Fibroblast of skin of abdomen (primary cell): ENCODE data around the gene UNC50.
"Not testable (repeated sequence)": the region's sequence is repeated elsewhere in the genome, so short reads cannot be mapped to it uniquely, and the experiment has no call there.

Source experiments
- DNase-seq: peaks from one replicate; pipeline ENCODE4 v3.0.0-alpha.2; 2013

UNC50 gene

GRCh38 chr2:98577313-98577712, 31.1 kb upstream of the UNC50 start:
- no peak for DNase-seq

- no peak for DNase-seq
Measured at GRCh38 chr2:98578231-98578630, 30.2 kb upstream of the UNC50 start.

- DNase-seq = no peak
Measured at GRCh38 chr2:98579926-98580325, 28.5 kb upstream of the UNC50 start.

DNA sequence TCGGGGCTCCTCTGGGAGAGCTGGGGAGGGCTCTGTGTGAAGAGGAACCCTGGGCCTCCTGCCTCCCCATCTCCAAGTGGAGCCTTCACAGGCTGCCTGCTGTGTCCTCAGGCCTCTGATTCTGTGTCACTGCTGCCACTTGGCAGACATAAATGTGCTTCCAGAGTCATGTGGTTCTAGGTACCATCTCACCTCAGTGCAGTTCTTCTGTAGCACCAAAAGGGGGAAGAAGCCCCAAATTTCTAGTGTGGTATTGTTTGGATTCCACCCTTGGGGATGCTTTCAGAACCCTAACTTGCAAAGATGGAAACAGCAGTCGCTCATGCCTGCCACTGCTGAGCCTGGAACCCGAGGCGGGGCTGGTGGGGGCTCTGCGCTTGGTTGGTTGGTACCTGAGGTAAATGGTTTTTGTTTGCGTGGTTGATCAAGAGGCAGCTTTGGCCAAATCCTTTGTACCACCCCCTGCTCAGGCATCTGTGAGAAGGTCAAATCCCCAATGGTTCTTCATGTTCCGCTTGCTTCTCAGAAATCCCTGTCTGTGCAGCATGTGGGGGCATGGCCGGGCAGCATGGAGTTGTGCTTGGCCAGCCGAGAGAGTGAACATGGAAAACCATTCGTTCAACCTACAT, 27.6 kb upstream of the UNC50 start:
- DNase-seq = no peak

GRCh38 chr2:98582523-98582922, 25.9 kb upstream of the UNC50 start:
- no peak for DNase-seq

GRCh38 chr2:98583276-98583675, 25.1 kb upstream of the UNC50 start:
- DNase-seq = no peak

- DNase-seq = no peak
Measured at GRCh38 chr2:98583816-98584618, 24.4 kb upstream of the UNC50 start.

- DNase-seq = no peak
Measured at GRCh38 chr2:98585386-98585785, 23.0 kb upstream of the UNC50 start.

GRCh38 chr2:98586551-98587140, 21.7 kb upstream of the UNC50 start:
- no peak for DNase-seq

DNA sequence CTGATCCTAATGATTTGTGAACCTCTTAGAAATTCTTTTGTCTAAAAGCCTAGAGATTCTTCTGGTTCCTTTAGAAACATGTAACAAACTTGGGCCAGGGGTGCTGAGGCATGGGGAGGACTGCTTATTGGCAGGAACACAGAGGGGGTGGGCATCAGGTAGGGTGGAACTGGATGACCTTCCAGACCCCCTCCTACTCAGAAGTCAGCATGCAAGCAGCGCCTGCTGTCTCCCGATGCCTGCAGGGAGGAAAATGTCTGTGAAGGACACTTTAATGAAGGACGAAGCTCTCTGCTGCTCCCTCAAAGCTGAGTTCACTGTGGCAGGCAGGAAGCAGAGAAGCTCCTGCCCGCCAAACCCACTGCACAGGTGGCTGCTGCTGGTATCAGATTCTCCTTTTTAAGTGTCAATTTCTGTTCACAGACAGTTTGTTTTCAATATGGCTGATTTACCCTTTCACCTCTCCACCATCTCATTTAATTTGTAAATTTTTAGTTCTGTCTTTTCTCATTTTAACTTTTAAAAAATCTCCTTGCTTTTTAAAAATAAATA, 19.4 kb upstream of the UNC50 start:
- DNase-seq = no peak

- DNase-seq = no peak
Measured at GRCh38 chr2:98589489-98589888, 18.9 kb upstream of the UNC50 start.

- no peak for DNase-seq
Measured at GRCh38 chr2:98592565-98592964, 15.8 kb upstream of the UNC50 start.

DNA sequence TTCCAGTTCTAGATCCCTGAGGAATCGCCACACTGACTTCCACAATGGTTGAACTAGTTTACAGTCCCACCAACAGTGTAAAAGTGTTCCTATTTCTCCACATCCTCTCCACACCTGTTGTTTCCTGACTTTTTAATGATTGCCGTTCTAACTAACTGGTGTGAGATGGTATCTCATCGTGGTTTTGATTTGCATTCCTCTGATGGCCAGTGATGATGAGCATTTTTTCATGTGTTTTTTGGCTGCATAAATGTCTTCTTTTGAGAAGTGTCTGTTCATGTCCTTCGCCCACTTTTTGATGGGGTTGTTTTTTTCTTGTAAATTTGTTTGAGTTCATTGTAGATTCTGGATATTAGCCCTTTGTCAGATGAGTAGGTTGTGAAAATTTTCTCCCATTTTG, 13.7 kb upstream of the UNC50 start:
- DNase-seq = not testable (repeated sequence)

DNA sequence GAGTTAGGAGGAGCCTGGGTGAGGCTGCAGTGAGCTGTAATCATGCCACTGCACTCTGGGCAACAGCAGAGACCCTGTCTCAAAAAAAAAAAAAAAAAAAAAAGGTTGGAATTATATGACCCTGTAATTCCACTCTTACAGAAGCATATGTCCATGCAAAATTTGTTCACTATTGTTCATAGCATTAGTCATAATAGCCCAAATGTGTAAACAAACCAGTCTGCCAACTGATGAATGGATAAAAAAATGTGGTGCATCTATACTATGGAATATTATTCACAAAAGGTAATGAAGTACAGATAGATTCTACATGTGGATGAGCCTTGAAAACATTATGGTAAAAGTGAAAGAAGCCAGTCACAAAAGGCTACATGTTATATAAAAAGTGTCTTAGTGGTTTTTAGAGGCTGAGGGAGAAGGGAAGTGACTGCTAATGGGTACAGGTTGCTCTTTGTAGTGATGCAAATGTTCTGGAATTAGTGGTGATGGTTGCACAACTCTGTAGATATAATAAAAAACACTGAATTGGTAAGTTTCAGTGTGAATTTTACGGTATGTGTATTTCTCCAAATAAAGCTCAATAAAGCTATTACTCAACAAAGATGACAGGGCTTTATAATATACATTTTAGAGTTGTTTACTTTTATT, 9.5 kb upstream of the UNC50 start:
- DNase-seq = peak; percentile 21

DNA sequence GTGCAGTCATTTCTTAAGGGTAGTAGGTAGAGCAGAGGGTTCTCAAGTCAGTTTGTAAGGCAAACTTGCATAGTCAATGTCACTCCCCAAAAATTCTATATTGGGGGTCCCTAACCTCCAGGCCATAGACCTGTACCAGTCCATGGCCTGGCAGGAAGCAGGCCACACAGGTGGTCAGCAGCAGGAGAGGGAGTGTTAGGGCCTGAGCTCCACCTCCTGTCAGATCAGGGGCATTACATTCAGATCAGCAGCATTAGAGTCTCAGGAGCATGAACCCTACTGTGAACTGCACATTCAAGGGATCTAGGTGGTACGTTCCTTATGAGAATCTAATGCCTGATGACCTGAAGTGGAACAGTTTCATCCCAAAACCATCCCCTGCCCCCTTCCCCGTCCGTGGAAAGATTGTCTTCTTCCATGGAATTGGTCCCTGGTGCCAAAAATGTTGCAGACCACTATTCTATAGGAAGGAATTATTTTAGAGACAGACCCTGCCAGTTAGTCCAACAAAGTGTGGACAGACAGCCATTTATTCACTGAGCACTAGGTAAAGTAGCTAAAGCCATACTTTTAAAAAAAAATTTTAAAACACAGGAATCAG, 6.8 kb upstream of the UNC50 start:
- peak; percentile 18 for DNase-seq

DNA sequence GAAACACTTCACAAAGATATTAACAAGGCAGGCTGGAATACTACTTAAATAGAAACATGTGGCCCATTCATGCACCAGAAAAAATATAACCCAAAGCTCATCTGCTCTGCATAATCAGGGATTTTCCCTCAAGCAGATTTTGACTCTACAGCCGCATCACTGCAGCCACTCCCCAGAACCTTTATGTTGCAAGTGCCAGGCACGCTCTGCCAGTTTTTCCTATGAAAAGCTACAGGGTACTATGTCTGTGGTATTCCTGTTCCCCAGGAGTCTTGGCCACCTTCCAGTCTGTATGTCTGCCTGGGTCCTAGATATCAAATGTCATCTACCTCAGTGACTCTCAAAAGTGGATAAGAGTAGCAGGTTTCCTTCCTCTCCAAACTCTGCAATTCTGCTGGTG, 3.8 kb upstream of the UNC50 start:
- no peak for DNase-seq

GRCh38 chr2:98605076-98605475, 3.3 kb upstream of the UNC50 start:
- DNase-seq = no peak

DNA sequence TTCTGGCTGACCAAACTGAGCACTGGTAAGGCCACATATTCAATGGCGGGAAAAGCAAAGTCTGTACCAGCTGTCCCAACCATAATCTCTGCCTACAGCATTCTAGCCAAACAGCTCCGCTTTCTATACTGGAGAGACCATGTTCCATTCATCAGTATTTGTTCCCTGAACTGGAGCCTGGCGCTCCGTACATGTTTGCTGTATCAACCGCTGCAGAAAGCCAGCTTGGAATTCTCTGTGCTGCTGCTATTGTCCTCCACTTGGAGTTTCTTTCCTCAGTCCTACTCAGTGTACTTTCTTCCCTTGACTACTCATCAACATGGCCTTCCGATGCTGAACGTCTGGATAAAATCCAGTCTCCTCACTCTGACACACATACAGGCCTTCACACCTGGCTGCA, 2.0 kb upstream of the UNC50 start:
- DNase-seq = no peak

DNA sequence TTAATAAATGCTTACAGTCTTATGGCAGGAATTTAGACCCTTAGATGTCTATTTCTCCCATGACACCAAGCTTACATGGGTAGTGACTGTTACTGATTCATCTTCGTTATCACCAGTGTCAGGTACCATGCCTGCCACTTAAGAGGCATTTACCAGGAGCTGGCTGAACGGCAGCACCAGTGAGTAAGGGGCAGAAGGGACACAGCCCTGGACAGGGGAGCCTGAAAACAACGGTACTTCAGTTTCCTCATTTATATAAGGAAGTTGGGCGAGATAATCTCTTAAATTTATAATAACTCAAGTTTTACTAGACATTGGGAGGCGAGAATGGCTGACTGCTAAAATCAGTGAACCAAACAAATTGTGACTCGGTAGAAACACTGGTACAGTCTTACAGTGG, 1.3 kb upstream of the UNC50 start:
- no peak for DNase-seq

DNA sequence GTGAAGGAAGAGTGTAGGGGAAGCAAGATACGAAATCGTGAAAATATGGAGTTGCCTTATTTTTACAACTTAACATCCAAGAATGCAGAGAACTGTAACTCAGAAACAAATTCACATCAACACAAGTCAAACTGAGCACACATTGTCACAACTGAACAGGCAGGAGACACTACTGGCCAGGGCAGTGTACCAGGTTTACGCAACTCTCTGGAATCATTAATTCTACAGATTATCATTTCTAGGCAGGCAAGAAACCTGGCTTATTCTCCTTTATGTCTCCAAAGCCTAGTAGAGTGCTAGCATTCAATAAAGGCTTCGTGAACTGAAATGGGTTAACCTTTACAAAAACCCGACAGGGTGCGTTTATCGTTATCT, 661 bp upstream of the UNC50 start:
- DNase-seq = no peak

GRCh38 chr2:98608962-98609604, 694 bp downstream of the UNC50 start:
- DNase-seq = peak; percentile 20

DNA sequence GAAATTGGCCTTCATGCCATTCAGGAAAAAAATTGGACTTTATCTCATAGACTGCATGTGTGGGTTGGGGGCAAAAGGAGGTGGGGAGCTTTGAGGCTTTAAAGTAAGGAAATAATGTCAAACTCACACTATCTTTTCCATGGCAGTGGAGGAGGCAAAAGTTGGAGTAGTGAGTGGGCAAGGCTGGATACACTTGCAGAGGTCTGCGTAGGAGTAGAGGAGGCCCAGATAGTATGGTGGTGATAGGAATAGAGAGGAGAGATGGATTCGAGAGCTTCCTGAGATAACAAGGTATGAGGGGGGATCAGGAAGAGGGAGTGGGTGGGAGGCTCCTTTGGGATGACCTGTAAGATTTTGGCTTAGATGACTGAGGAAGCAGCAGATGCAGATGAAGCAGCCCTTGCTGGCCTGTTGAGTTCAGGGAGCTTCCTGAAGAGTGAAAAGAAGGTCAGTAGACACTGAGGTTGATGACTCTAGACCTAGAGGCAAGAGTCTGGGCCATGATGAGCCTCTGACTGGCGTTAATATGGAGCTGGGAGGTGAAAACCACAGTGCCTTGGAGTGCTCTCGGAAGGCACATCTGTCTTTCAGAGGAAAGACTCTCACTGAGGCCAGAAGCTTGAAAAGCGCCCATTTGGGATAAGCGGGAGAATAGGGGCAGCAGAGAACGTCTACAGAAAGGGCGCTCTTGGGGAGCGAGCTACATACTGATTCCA, 5.8 kb downstream of the UNC50 start:
- no peak for DNase-seq
